Tibial nerve (tissue), 4 donors: Measurements from ENCODE around the gene SLC6A2. TPM values are rescaled to one million over a fixed set of nuclear protein-coding genes. Genes with fewer than 3 reads are reported as not detected.

Experiments used
- DNase-seq, 2 donors: peaks; one replicate each; pipeline ENCODE4 v3.0.0-alpha.2; 2019; ENCODE audit warnings: low spot score in 2 of 2
- H3K27ac ChIP-seq, 4 donors: fragments of 200-600 bp; sonication (generic) in 3 of 4; one replicate each; pipeline ENCODE4 v1.5.1; 2017 to 2019; ENCODE audit warnings: mild to moderate bottlenecking in 1 of 4
- H3K27me3 ChIP-seq, 2 donors: fragments of 200-600 bp; sonication (generic) in 1 of 2; one replicate each; pipeline versions ENCODE4 v1.5.1 to v1.6.0; 2017 to 2019
- H3K36me3 ChIP-seq, 3 donors: fragments of 200-600 bp; sonication (generic); one replicate each; pipeline ENCODE4 v1.5.1; 2018 to 2019
- H3K4me1 ChIP-seq, 4 donors: fragments of 200-600 bp; sonication (generic) in 3 of 4; one replicate each; pipeline ENCODE4 v1.5.1; 2017 to 2019
- H3K4me3 ChIP-seq, 4 donors: fragments of 200-600 bp; sonication (generic) in 3 of 4; one replicate each; pipeline ENCODE4 v1.5.1; 2017 to 2019; ENCODE audit warnings: mild to moderate bottlenecking in 1 of 4, moderate library complexity in 1 of 4
- H3K9me3 ChIP-seq, 4 donors: fragments of 200-600 bp; sonication (generic) in 3 of 4; one replicate each; pipeline ENCODE4 v1.5.1; 2017 to 2019
- EP300 ChIP-seq, 2 donors: sonication (generic); formaldehyde crosslinking; IDR thresholded peaks; one replicate each; pipeline ENCODE4 v1.6.1; 2017; ENCODE audit warnings: antibody characterized with exemption in 2 of 2, mild to moderate bottlenecking in 1 of 2
- POLR2A ChIP-seq, 2 donors: fragments of 450-650 bp; IDR thresholded peaks; one replicate each; pipeline ENCODE4 v1.6.1; 2017; ENCODE audit warnings: antibody characterized with exemption in 2 of 2, mild to moderate bottlenecking in 2 of 2, moderate library complexity in 2 of 2
- WGBS, 2 donors: methylation state at CpG; one replicate each; pipeline ENCODE4 v1.1.5; 2018; 5-methylcytosine and 5-hydroxymethylcytosine counted together
- total RNA-seq, 4 donors: library from RNA; depleted of rRNA; stranded (reverse); fragments of >200 nt; gene quantifications; one replicate each; pipeline ENCODE4 v1.1.0, GENCODE V29; 2016
- TF ChIP-seq, protein P1 (sequence below), 5 experiments: fragments of 200-600 bp in 3 of 5; fragments of 450-650 bp in 2 of 5; sonication (generic) in 3 of 5; IDR thresholded peaks; one replicate each; pipeline ENCODE4 v1.5.1; 2016 to 2019; ENCODE audit warnings: antibody characterized with exemption in 5 of 5, mild to moderate bottlenecking in 3 of 5, moderate library complexity in 2 of 5

Gene SLC6A2
- total RNA-seq, 4 donors from 2014 or later: 0.22 to 0.59 (median 0.30) TPM; not detected in 1

DNA sequence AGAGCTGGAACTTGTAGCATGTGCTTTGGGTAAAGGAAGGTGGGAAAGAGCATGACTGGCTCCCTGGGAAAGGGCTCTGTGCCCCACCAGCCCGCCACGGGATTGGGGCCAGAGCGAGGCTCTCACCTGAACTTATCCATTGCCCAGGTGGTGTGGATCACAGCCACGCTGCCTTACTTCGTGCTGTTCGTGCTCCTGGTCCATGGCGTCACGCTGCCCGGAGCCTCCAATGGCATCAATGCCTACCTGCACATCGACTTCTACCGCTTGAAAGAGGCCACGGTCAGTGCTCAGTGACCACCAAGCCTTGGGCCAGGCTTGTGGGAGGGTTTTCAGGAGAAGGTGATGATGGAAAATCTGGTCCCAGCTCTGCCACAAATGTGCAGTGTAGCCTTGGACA is 36.0 kb downstream of the SLC6A2 start:
- TF ChIP-seq POLR2A (IDR thresholded peaks at IDR 0.05): no peak
- no peak for TF ChIP-seq EP300 (IDR thresholded peaks at IDR 0.05)
- H3K36me3 ChIP-seq: no peaks in the 10 kb centered on the region
- no peaks in the 10 kb centered on the region for H3K9me3 ChIP-seq
- WGBS, 2 donors: 97 to 100% methylated on average over 9 to 12 of the region's 12 CpGs
- no peak overlapping the region for H3K4me3 ChIP-seq
- no peak overlapping the region for H3K27ac ChIP-seq
- no peaks in the 10 kb centered on the region for H3K27me3 ChIP-seq
- DNase-seq: no peak
- H3K4me1 ChIP-seq: no peaks in the 10 kb centered on the region

DNA sequence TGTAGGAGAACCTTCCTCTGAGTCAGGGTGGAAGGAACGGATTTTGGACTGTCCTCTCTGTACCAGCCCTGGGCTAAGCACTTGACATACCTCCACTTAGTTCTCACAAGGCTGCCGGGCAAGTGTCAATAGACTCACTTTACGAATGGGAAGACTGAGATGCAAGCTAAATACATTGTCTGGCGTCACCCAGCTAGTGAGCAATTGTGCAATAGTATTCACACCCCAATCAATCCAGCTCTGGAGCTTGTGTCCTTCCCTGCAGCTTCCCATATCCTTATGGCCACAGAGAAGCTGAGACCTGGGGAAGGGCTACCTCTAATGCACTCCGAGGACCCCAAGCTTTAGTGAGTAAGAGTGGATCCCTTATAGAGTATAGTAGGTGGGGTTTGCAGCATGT is 39.8 kb downstream of the SLC6A2 start:
- TF ChIP-seq POLR2A (IDR thresholded peaks at IDR 0.05) (no peak), EP300 (IDR thresholded peaks at IDR 0.05) (no peak)
- TF ChIP-seq, protein P1, sequence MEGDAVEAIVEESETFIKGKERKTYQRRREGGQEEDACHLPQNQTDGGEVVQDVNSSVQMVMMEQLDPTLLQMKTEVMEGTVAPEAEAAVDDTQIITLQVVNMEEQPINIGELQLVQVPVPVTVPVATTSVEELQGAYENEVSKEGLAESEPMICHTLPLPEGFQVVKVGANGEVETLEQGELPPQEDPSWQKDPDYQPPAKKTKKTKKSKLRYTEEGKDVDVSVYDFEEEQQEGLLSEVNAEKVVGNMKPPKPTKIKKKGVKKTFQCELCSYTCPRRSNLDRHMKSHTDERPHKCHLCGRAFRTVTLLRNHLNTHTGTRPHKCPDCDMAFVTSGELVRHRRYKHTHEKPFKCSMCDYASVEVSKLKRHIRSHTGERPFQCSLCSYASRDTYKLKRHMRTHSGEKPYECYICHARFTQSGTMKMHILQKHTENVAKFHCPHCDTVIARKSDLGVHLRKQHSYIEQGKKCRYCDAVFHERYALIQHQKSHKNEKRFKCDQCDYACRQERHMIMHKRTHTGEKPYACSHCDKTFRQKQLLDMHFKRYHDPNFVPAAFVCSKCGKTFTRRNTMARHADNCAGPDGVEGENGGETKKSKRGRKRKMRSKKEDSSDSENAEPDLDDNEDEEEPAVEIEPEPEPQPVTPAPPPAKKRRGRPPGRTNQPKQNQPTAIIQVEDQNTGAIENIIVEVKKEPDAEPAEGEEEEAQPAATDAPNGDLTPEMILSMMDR (IDR thresholded peaks at IDR 0.05): no peak
- no peak overlapping the region for H3K4me3 ChIP-seq
- no peak for DNase-seq
- 92 to 98% methylated on average over 4 to 5 of the region's 5 CpGs for WGBS, 2 donors
- H3K27me3 ChIP-seq: no peaks in the 10 kb centered on the region
- H3K9me3 ChIP-seq: no peaks in the 10 kb centered on the region
- H3K27ac ChIP-seq: no peak overlapping the region
- H3K36me3 ChIP-seq: no peaks in the 10 kb centered on the region
- H3K4me1 ChIP-seq: no peaks in the 10 kb centered on the region

DNA sequence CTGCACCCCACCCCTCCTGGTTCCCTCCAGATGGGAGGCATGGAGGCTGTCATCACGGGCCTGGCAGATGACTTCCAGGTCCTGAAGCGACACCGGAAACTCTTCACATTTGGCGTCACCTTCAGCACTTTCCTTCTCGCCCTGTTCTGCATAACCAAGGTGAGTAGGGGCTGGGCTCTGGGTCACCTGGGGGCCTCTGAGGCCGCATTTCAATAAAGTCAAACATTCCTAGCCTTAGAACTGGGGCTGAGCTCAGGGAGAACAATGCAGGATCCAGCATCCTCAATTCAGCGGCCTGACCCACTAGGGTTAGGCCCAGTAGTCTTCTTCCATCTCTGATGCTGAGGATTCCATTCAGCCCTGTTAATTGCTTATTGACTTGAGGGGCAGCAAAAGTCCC is 42.1 kb downstream of the SLC6A2 start:
- 81 to 89% methylated on average over 7 of the region's 7 CpGs for WGBS, 2 donors
- Histone ChIP-seq H3K27me3 (no peaks in the 10 kb centered on the region), H3K9me3 (no peaks in the 10 kb centered on the region), H3K4me1 (peaks cover 0 to 3% (median 0%) of the 10 kb centered on the region in 4 donors), H3K36me3 (no peaks in the 10 kb centered on the region), H3K4me3 (no peak overlapping the region), H3K27ac (no peak overlapping the region)
- no peak for DNase-seq
- no peak for TF ChIP-seq POLR2A (IDR thresholded peaks at IDR 0.05)
- TF ChIP-seq EP300 (IDR thresholded peaks at IDR 0.05): no peak
- TF ChIP-seq, protein P1 (IDR thresholded peaks at IDR 0.05): no peak

DNA sequence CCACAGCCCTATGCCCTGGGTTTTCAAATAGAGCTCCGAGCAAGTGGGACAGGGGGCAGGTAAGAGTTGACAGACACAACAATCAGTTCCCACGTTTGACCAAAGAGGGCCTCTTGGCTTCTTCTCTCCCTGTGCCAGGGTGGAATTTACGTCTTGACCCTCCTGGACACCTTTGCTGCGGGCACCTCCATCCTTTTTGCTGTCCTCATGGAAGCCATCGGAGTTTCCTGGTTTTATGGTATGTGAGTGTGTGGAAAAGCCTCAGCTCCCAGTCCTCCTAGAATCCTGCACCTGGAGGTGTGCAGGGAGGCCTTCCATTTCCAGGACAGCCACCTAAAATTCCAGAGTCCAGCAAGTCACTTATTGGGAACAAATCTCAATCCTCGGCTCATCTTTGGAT is 42.5 kb downstream of the SLC6A2 start:
- DNase-seq: no peak
- H3K9me3 ChIP-seq: no peaks in the 10 kb centered on the region
- H3K27me3 ChIP-seq: no peaks in the 10 kb centered on the region
- 78 to 85% methylated on average over 6 of the region's 6 CpGs for WGBS, 2 donors
- peaks cover 0 to 3% (median 0%) of the 10 kb centered on the region in 4 donors for H3K4me1 ChIP-seq
- H3K27ac ChIP-seq: no peak overlapping the region
- no peak for TF ChIP-seq EP300 (IDR thresholded peaks at IDR 0.05)
- TF ChIP-seq, protein P1 (IDR thresholded peaks at IDR 0.05): no peak
- no peak for TF ChIP-seq POLR2A (IDR thresholded peaks at IDR 0.05)
- no peak overlapping the region for H3K4me3 ChIP-seq
- no peaks in the 10 kb centered on the region for H3K36me3 ChIP-seq

DNA sequence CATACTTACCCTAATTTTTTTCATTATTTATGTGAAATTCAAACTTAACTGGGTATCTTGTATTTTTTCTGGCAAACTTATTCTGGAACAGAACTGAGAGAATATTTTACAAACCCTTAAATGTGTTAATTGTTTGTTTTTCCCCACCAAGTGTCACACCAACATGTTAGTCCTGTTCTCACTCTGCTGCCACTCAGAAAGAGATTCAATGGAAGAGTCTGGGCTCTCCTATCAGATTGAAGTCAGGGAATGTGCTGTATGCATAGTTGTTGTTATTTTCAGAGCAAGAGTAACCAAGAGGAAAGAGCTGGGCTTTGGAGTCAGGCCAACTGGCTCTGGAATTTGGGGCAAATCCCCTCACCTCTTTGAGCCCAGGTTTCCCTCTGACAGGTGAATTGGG is 43.2 kb downstream of the SLC6A2 start:
- Histone ChIP-seq H3K4me3 (no peak overlapping the region), H3K27ac (no peak overlapping the region), H3K9me3 (no peaks in the 10 kb centered on the region), H3K36me3 (no peaks in the 10 kb centered on the region), H3K4me1 (peaks cover 0 to 3% (median 0%) of the 10 kb centered on the region in 4 donors), H3K27me3 (no peaks in the 10 kb centered on the region)
- no peak for TF ChIP-seq EP300 (IDR thresholded peaks at IDR 0.05)
- TF ChIP-seq POLR2A (IDR thresholded peaks at IDR 0.05): no peak
- TF ChIP-seq, protein P1 (IDR thresholded peaks at IDR 0.05): no peak
- DNase-seq: no peak

DNA sequence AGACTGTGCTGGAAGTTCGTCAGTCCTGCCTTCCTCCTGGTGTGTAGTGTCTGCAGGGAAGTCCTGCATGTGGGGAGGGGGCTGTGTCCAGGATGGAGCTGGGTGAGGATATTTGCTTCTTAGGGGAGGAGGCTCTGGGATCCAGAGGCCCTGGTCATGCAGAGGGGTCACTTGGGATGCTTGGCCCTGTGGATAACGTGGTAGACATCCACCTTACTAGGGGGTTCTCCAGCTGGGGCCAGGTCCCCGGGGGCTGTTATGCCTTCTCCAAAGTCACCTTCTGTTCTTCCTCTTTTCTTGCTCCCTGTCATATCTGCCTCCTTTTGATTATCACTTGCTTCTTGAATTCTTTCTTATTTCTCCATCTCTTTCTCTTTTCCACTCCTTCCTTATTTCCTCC is 43.8 kb downstream of the SLC6A2 start:
- Histone ChIP-seq H3K9me3 (no peaks in the 10 kb centered on the region), H3K36me3 (no peaks in the 10 kb centered on the region), H3K27me3 (no peaks in the 10 kb centered on the region), H3K4me3 (no peak overlapping the region), H3K27ac (no peak overlapping the region), H3K4me1 (peaks cover 0 to 3% (median 0%) of the 10 kb centered on the region in 4 donors)
- 80 to 85% methylated on average over 3 of the region's 3 CpGs for WGBS, 2 donors
- TF ChIP-seq EP300 (IDR thresholded peaks at IDR 0.05): no peak
- TF ChIP-seq, protein P1 (IDR thresholded peaks at IDR 0.05): no peak
- no peak for TF ChIP-seq POLR2A (IDR thresholded peaks at IDR 0.05)
- no peak for DNase-seq
